HCT116 (cell line): ENCODE data around the gene SAMD10. TPM values are rescaled to one million over a fixed set of nuclear protein-coding genes. Genes with fewer than 3 reads are reported as not detected.

Experiments
- ATAC-seq: fragments of 200-7000 bp; cut with Tn5 transposase; 2 replicates; pipeline ENCODE4 v1.9.1; 2020; ENCODE audit warnings: mild to moderate bottlenecking, moderate library complexity
- Bru-seq: library from RNA; stranded (reverse); fragments of 400-500 nt; gene quantifications from one replicate; lab custom pipeline; 2021; lab: Mats Ljungman, UMichigan
- BruChase-seq, 2 experiments: library from RNA; stranded (reverse); fragments of 400-500 nt; gene quantifications; one replicate each; lab custom pipeline; 2021; lab: Mats Ljungman, UMichigan
- BruUV-seq: library from RNA; stranded (reverse); fragments of 400-500 nt; replicated peaks from 2 replicates; lab custom pipeline; 2021; lab: Mats Ljungman, UMichigan
- CTCF ChIA-PET: fragments of 300-600 bp; sonication (Branson Sonifier 250); formaldehyde crosslinking; loops from one replicate; lab custom pipeline; 2021; ENCODE audit warnings: antibody characterized with exemption; lab: Charles Lee
- POLR2A ChIA-PET: fragments of 300-600, 350-600 bp; sonication (Branson Sonifier 250); formaldehyde crosslinking; loops from one replicate; lab custom pipeline; 2021; ENCODE audit warnings: antibody characterized with exemption; lab: Charles Lee
- RAD21 ChIA-PET, 2 experiments: fragments of 300-600 bp; sonication (Branson Sonifier 250); formaldehyde crosslinking; loops; one replicate each; lab custom pipeline; 2023; ENCODE audit warnings: low total read pairs in 2 of 2; ENCODE audit not compliant: uncharacterized antibody in 2 of 2, unreplicated experiment in 2 of 2, low non-redundant PET in 1 of 2; lab: Charles Lee
- DNase-seq: peaks from one replicate; pipeline ENCODE4 v3.0.0-alpha.2; 2010; ENCODE audit warnings: low read depth, low spot score
- H2AFZ ChIP-seq: fragments of 200-600 bp; shearing (Covaris generic), sonication (generic); 2 replicates; pipeline ENCODE4 v1.6.1; 2017; ENCODE audit warnings: low read depth, mixed run types, mixed read lengths, antibody characterized with exemption, low read length; ENCODE audit not compliant: poor library complexity, severe bottlenecking
- H3K27ac ChIP-seq: 2 replicates; pipeline ENCODE4 v1.5.1; 2012; ENCODE audit warnings: low read depth, low read length
- H3K27me3 ChIP-seq: fragments of 200-600 bp; sonication (generic); 2 replicates; pipeline ENCODE4 v1.6.1; 2016; ENCODE audit warnings: mixed run types, low read length, mixed read lengths; ENCODE audit not compliant: insufficient read depth
- H3K36me3 ChIP-seq, 2 experiments: fragments of 200-500 bp in 1 of 2; fragments of 200-600 bp in 1 of 2; sonication (Bioruptor generic) in 1 of 2; sonication (generic) in 1 of 2; 2 replicates each; pipeline versions ENCODE4 v1.5.1 to v1.6.1; 2014 to 2016; ENCODE audit warnings: low read length in 2 of 2, inconsistent platforms in 1 of 2, mixed read lengths in 1 of 2, mixed run types in 1 of 2; ENCODE audit not compliant: insufficient read depth in 2 of 2, control insufficient read depth in 1 of 2
- H3K4me1 ChIP-seq, 2 experiments: fragments of 200-600 bp in 1 of 2; sonication (generic) in 1 of 2; 2 replicates each; pipeline versions ENCODE4 v1.5.1 to v1.6.1; 2012 to 2017; ENCODE audit warnings: low read length in 2 of 2, inconsistent platforms in 1 of 2, mild to moderate bottlenecking in 1 of 2, mixed read lengths in 1 of 2, mixed run types in 1 of 2, moderate library complexity in 1 of 2; ENCODE audit not compliant: insufficient read depth in 2 of 2, control insufficient read depth in 1 of 2
- H3K4me2 ChIP-seq: fragments of 200-600 bp; sonication (generic); 2 replicates; pipeline ENCODE4 v1.6.1; 2017; ENCODE audit warnings: mixed run types, low read length, mixed read lengths
- H3K4me3 ChIP-seq, 2 experiments: fragments of 200-600 bp in 1 of 2; sonication (generic) in 1 of 2; replicated peaks in 1 of 2; 2 replicates each; pipeline ENCODE4 v1.5.1; 2011 to 2016; ENCODE audit warnings: low read length in 2 of 2, control low read depth in 1 of 2, low read depth in 1 of 2, mild to moderate bottlenecking in 1 of 2, mixed read lengths in 1 of 2, mixed run types in 1 of 2
- H3K79me2 ChIP-seq: fragments of 200-600 bp; sonication (generic); 2 replicates; pipeline ENCODE4 v1.6.1; 2017; ENCODE audit warnings: mild to moderate bottlenecking, mixed run types, low read length, moderate library complexity, mixed read lengths; ENCODE audit not compliant: insufficient read depth
- H3K9ac ChIP-seq: fragments of 200-600 bp; sonication (generic); 2 replicates; pipeline ENCODE4 v1.6.1; 2016; ENCODE audit warnings: low read length, mixed read lengths
- H3K9me2 ChIP-seq: fragments of 200-600 bp; sonication (generic), shearing (Covaris generic); 2 replicates; pipeline ENCODE4 v1.6.1; 2017; ENCODE audit warnings: mixed run types, mild to moderate bottlenecking, moderate library complexity; ENCODE audit not compliant: insufficient read depth
- H3K9me3 ChIP-seq, 2 experiments: fragments of 200-500 bp in 1 of 2; fragments of 200-600 bp in 1 of 2; sonication (Bioruptor generic) in 1 of 2; sonication (generic) in 1 of 2; 2 replicates each; pipeline ENCODE4 v1.6.1; 2014 to 2017; ENCODE audit warnings: low read length in 2 of 2, mixed read lengths in 2 of 2, inconsistent platforms in 1 of 2, low read depth in 1 of 2, mild to moderate bottlenecking in 1 of 2, mixed run types in 1 of 2, moderate library complexity in 1 of 2; ENCODE audit not compliant: control insufficient read depth in 1 of 2, insufficient read depth in 1 of 2
- H4K20me1 ChIP-seq: fragments of 200-600 bp; sonication (generic), shearing (Covaris generic); 2 replicates; pipeline ENCODE4 v1.6.1; 2017; ENCODE audit warnings: mixed run types, mild to moderate bottlenecking, moderate library complexity; ENCODE audit not compliant: insufficient read depth
- ATF3 ChIP-seq: IDR thresholded peaks from 2 replicates; pipeline ENCODE4 v1.6.1; 2012
- CTCF ChIP-seq, 3 experiments: fragments of 200-600 bp in 1 of 3; sonication (generic) in 1 of 3; IDR thresholded peaks in 2 of 3; conservative IDR thresholded peaks in 1 of 3; 2 replicates each; pipeline ENCODE4 v1.5.1; 2012 to 2017; ENCODE audit warnings: low read depth in 2 of 3, low read length in 2 of 3, antibody characterized with exemption in 1 of 3, borderline replicate concordance in 1 of 3, control low read depth in 1 of 3, mild to moderate bottlenecking in 1 of 3, mixed read lengths in 1 of 3, mixed run types in 1 of 3, moderate library complexity in 1 of 3; ENCODE audit not compliant: insufficient read depth in 1 of 3
- FOSL1 ChIP-seq: IDR thresholded peaks from 2 replicates; pipeline ENCODE4 v1.6.1; 2012; ENCODE audit warnings: low read depth
- POLR2AphosphoS5 ChIP-seq: IDR thresholded peaks from 2 replicates; pipeline ENCODE4 v1.6.1; 2011; ENCODE audit warnings: mild to moderate bottlenecking, low read depth, low read length, moderate library complexity
- ZFX ChIP-seq: fragments of 450-650 bp; IDR thresholded peaks from 2 replicates; pipeline ENCODE4 v1.6.1; 2017
- intact Hi-C: fragments of 100-400 bp; cut with micrococcal nuclease; formaldehyde crosslinking; loops from 2 replicates; pipeline ENCODE4 v1.10.0; 2022
- long read RNA-seq: library from polyadenylated mRNA; unstranded; transcript quantifications from one replicate; pipeline ENCODE4 v2.0.0, GENCODE V29; 2021; ENCODE audit not compliant: unreplicated experiment
- polyA plus RNA-seq: library from polyadenylated mRNA; unstranded; fragments of >200 nt; gene quantifications from 2 replicates; pipeline ENCODE4 v1.2.1, GENCODE V29; 2012; ENCODE audit warnings: missing spikeins
- total RNA-seq: library from RNA; stranded (reverse); gene quantifications from one replicate; pipeline ENCODE4 v1.2.1, GENCODE V29; 2021; ENCODE audit not compliant: unreplicated experiment

Gene SAMD10
- total RNA-seq (4.2 TPM), Bru-seq, nascent RNA (percentile 31 among the genes with signal in this experiment), BruChase-seq, experiment 1, labeled RNA remaining after a 6-hour chase (percentile 36 among the genes with signal in this experiment), BruChase-seq, experiment 2, labeled RNA remaining after a 2-hour chase (percentile 41 among the genes with signal in this experiment)
- polyA plus RNA-seq = 3.1 and 3.9 TPM in 2 replicates
- long read RNA-seq, partial matches to known transcripts = 0 of 4 reads
- long read RNA-seq, other reads (novel, unspliced or antisense) = 3 of 4 reads

GRCh38 chr20:63979557-63980316 is at the start of gene SAMD10:
TSS of gene SAMD10 (minus strand) at chr20:63979642. CDS start at chr20:63979467, 175 bp downstream.
- Histone ChIP-seq H2AFZ (peak within 1 kb of the TSS; percentile 68), H3K4me3 (peak within 1 kb of the TSS; percentile 94 to 98), H3K4me1 (peaks cover 22 to 45% of the 10 kb centered on the region in 2 experiments), H3K4me2 (peak within 1 kb of the TSS; percentile 96), H3K36me3 (peaks cover 7 to 13% of the 10 kb centered on the region in 2 experiments; a peak in 3 of 4 replicates), H3K27ac (peak within 1 kb of the TSS; percentile 69), H3K9ac (peak within 1 kb of the TSS; percentile 80), H4K20me1 (no peaks in the 10 kb centered on the region), H3K79me2 (peaks cover 36% of the 10 kb centered on the region), H3K9me3 (no peaks in the 10 kb centered on the region), H3K9me2 (no peaks in the 10 kb centered on the region), H3K27me3 (no peaks in the 10 kb centered on the region)
- DNase-seq (no peak), ATAC-seq (peak; percentile 12)
- POLR2A ChIA-PET = interaction anchor here (1.2 to 1.3 kb wide), 3 partner anchors 22 to 442 kb away, joined by 4 to 6 read pairs (median 4); partner anchors contain the start of genes PTK6 and TCEA2
- BruUV-seq = no TSS peak
- RAD21 ChIA-PET = no interaction called here
- CTCF ChIA-PET = interaction anchor here (0.5 to 2.2 kb wide), 9 partner anchors 21 to 449 kb away, joined by 3 to 17 read pairs (median 5); partner anchors contain the start of genes PTK6 and TPD52L2
- TF ChIP-seq ATF3 (no peak), ZFX (peak; percentile 52; the same call in 1 of the 2 replicates), CTCF (IDR thresholded peaks at IDR 0.05 in 2 of 3, conservative IDR thresholded peaks at IDR 0.05 in 1 of 3; ENCODE audit: borderline replicate concordance in 1 of 3, insufficient read depth in 1 of 3, low read depth in 2 of 3, low read length in 2 of 3) (peak in 1 of 3 experiments; percentile 11; a peak in 2 of 6 replicates), POLR2AphosphoS5 (no peak), FOSL1 (no peak)
- intact Hi-C loops = loop anchor here (2.0 to 10.0 kb wide), 5 partner anchors 23 to 195 kb away; partner anchors contain the start of genes ABHD16B, TPD52L2 and UCKL1
